HFFc6 (cell line): ENCODE results near the gene LY9. TPM values are rescaled to one million over a fixed set of nuclear protein-coding genes. Genes with fewer than 3 reads are reported as not detected.

Source experiments
- DNase-seq: peaks from one replicate; pipeline ENCODE4 v3.0.0-alpha.2; 2018
- H3K27ac Mint-ChIP-seq: 2 replicates; pipeline ENCODE4 v1.8.0; 2020; ENCODE audit warnings: mild to moderate bottlenecking, mixed read lengths
- H3K27me3 Mint-ChIP-seq: 2 replicates; pipeline ENCODE4 v1.8.0; 2021; ENCODE audit warnings: mild to moderate bottlenecking, moderate library complexity, mixed read lengths; ENCODE audit not compliant: insufficient read depth
- H3K36me3 Mint-ChIP-seq: 2 replicates; pipeline ENCODE4 v1.8.0; 2021; ENCODE audit warnings: low read depth, mixed read lengths
- H3K4me1 Mint-ChIP-seq: 2 replicates; pipeline ENCODE4 v1.8.0; 2020; ENCODE audit warnings: low read depth, mixed read lengths
- H3K4me3 Mint-ChIP-seq: 2 replicates; pipeline ENCODE4 v1.8.0; 2020; ENCODE audit warnings: mild to moderate bottlenecking, moderate library complexity, mixed read lengths
- H3K9me3 Mint-ChIP-seq: 2 replicates; pipeline ENCODE4 v1.8.0; 2020; ENCODE audit warnings: mild to moderate bottlenecking, mixed read lengths
- total RNA-seq, 6 experiments: library from RNA; stranded (reverse); fragmentation: NEBNext Ultra II Directional; extraction: Animal tissue kit (Norgen Biotek cat#: 25700); gene quantifications; 2 replicates in 1 of 6; 3 replicates in 5 of 6; pipeline ENCODE4 v1.2.3, GENCODE V29; 2021
- TF ChIP-seq, protein P1 (sequence below): fragments of 200-600 bp; sonication (generic); IDR thresholded peaks from 2 replicates; pipeline ENCODE4 v1.5.0; 2021; ENCODE audit warnings: antibody characterized with exemption, mild to moderate bottlenecking

Gene LY9
- total RNA-seq, 6 experiments from 2014 or later, result not detected

DNA sequence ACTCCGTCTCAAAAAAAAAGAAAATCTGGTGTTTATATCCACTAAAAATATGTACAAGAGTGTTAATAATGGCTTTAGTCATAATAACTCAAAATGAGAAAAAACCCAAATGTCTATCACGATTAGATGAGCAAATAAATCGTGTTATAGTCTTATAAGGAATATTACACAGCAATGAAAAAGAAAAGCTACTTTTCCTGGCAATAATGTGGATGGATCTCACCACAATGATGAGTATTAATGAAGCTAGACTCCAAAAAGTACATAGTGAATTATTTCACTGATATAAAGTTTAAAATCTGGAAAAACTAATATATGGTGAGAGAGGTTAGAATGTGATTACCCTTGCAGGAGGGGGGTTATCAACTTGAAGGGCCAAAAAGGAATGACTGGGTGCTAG, 57.0 kb downstream of the LY9 start:
- H3K9me3 Mint-ChIP-seq, result no peaks in the 10 kb centered on the region
- no peak overlapping the region for H3K27ac Mint-ChIP-seq
- no peaks in the 10 kb centered on the region for H3K4me1 Mint-ChIP-seq
- peaks cover 2% of the 10 kb centered on the region for H3K27me3 Mint-ChIP-seq
- H3K4me3 Mint-ChIP-seq, result no peak overlapping the region
- TF ChIP-seq, protein P1, sequence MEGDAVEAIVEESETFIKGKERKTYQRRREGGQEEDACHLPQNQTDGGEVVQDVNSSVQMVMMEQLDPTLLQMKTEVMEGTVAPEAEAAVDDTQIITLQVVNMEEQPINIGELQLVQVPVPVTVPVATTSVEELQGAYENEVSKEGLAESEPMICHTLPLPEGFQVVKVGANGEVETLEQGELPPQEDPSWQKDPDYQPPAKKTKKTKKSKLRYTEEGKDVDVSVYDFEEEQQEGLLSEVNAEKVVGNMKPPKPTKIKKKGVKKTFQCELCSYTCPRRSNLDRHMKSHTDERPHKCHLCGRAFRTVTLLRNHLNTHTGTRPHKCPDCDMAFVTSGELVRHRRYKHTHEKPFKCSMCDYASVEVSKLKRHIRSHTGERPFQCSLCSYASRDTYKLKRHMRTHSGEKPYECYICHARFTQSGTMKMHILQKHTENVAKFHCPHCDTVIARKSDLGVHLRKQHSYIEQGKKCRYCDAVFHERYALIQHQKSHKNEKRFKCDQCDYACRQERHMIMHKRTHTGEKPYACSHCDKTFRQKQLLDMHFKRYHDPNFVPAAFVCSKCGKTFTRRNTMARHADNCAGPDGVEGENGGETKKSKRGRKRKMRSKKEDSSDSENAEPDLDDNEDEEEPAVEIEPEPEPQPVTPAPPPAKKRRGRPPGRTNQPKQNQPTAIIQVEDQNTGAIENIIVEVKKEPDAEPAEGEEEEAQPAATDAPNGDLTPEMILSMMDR, result no peak
- no peaks in the 10 kb centered on the region for H3K36me3 Mint-ChIP-seq
- DNase-seq, result no peak

DNA sequence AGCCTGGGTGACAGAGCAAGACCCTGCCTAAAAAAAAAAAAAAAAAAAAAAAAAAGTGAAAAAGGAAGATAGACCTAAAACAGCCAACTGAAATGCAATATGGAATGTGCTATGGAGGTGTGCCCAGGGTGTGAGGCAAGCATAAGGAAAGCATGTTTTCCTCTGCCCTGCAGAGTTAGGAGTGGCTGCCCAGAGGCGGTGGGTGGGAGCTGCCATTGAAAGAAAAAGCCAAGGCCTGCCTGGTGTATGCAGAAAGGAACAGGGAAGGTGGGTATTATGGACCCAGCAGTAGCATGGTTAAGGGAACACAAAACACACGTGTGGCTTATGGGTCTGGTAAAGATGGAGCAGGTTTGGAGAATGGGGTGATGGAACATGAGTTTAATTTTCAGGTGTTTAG, 57.8 kb downstream of the LY9 start:
- Mint-ChIP-seq H3K27ac (no peak overlapping the region), H3K4me3 (no peak overlapping the region), H3K9me3 (no peaks in the 10 kb centered on the region), H3K4me1 (no peaks in the 10 kb centered on the region), H3K36me3 (no peaks in the 10 kb centered on the region), H3K27me3 (peaks cover 3% of the 10 kb centered on the region)
- TF ChIP-seq, protein P1, result no peak
- DNase-seq, result no peak

DNA sequence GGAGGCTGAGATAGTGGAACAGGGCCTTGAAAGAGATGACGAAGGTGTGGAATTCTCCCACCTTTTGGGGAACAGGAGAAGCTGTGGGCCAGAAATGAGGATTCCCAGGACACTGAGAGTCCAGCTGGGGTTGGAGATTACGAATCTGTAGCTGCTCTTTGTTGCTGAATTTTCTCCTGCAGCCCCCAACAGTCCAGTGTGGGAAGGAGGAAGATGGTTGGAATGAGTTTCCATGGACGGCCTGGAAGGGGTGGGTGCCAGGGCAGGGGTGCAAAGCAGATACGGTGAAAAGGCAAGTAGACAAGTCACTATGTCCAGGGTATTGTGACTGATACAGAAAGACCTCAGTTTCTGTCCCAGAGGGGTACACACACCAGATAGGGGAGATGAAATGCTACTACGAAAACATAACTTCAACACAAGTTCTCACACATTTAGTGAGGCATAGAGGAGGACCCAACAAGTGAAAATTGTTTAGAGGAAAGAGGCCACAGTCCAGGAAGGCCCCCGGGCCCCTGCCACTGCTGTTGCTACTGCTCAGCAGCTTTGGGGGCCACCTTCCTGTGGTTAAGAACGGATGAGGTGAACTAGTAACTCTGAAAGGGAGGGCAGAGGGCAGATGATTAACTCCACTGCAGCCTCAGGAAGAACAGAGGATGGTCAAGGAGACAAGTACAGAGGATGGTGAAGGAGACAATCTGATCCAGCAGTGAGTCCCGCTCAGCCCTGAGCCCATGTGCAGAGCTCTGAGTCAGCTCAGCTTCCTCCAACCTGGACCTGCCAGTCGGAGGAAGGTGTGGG, 59.4 kb downstream of the LY9 start:
- Mint-ChIP-seq H3K27me3 (peaks cover 3% of the 10 kb centered on the region), H3K27ac (no peak overlapping the region), H3K9me3 (no peaks in the 10 kb centered on the region), H3K4me3 (no peak overlapping the region), H3K4me1 (no peaks in the 10 kb centered on the region), H3K36me3 (no peaks in the 10 kb centered on the region)
- TF ChIP-seq, protein P1, result no peak
- no peak for DNase-seq

DNA sequence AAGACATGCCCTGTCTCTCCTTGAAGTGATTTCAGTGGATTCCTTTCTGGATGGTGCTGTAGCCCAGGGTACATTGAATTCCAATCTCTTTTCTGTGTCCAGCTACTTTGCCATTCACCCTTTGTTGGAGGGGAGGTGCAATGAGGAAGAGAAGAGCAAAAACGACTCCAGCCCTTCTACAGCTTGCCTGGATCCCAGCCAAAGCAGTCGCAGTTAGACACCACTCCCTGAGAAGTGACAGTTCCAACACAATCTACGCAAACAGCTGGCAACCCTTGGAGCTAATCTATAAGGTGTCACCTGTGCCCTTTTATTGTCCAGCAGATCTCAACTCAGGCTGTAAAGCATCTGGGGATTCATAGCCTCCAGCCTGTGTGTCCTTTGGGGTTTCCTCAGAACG, 62.1 kb downstream of the LY9 start:
- no peak overlapping the region for H3K27ac Mint-ChIP-seq
- H3K9me3 Mint-ChIP-seq, result no peaks in the 10 kb centered on the region
- H3K4me3 Mint-ChIP-seq, result no peak overlapping the region
- H3K36me3 Mint-ChIP-seq, result no peaks in the 10 kb centered on the region
- TF ChIP-seq, protein P1, result no peak
- H3K27me3 Mint-ChIP-seq, result peaks cover 11% of the 10 kb centered on the region
- no peaks in the 10 kb centered on the region for H3K4me1 Mint-ChIP-seq
- DNase-seq, result no peak

DNA sequence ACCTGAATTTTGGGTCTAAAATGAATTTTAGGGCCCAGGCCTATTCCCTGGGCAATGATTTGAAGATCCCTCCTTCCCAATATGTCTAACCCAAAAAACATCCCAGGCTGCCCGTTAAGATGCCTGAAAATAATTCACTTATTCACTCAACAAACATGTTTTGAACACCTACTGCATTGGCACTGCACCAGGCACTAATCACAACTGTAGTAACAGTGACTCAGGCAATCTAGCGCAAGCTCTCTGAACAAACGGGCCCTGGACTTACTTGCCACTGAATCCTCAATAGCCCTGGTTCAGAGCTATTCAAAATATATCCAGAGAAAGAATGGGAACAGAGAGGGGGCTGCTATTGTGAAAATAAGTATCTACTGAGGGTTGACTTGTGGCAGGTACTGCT, 62.5 kb downstream of the LY9 start:
- Mint-ChIP-seq H3K4me1 (no peaks in the 10 kb centered on the region), H3K4me3 (no peak overlapping the region), H3K36me3 (no peaks in the 10 kb centered on the region), H3K27ac (no peak overlapping the region), H3K27me3 (peaks cover 11% of the 10 kb centered on the region), H3K9me3 (no peaks in the 10 kb centered on the region)
- TF ChIP-seq, protein P1, result no peak
- no peak for DNase-seq
